DOHH2 (cell line): ENCODE data around the gene FAM151A.

Experiments
- EZH2phosphoT487 ChIP-seq: fragments of 200-600 bp; sonication (generic); IDR thresholded peaks from 2 replicates; pipeline ENCODE4 v1.6.1; 2017; ENCODE audit warnings: borderline replicate concordance, mild to moderate bottlenecking, antibody characterized with exemption, low read length, moderate library complexity, mixed read lengths
- TF ChIP-seq, protein P1 (sequence below): fragments of 200-600 bp; sonication (generic); IDR thresholded peaks from one replicate; pipeline ENCODE4 v1.5.1; 2014; ENCODE audit warnings: antibody characterized with exemption, mild to moderate bottlenecking, low read depth, low read length; ENCODE audit not compliant: poor library complexity, severe bottlenecking

GRCh38 chr1:54651608-54652007, 28.3 kb upstream of the FAM151A start:
- no peak for TF ChIP-seq EZH2phosphoT487
- TF ChIP-seq, protein P1, sequence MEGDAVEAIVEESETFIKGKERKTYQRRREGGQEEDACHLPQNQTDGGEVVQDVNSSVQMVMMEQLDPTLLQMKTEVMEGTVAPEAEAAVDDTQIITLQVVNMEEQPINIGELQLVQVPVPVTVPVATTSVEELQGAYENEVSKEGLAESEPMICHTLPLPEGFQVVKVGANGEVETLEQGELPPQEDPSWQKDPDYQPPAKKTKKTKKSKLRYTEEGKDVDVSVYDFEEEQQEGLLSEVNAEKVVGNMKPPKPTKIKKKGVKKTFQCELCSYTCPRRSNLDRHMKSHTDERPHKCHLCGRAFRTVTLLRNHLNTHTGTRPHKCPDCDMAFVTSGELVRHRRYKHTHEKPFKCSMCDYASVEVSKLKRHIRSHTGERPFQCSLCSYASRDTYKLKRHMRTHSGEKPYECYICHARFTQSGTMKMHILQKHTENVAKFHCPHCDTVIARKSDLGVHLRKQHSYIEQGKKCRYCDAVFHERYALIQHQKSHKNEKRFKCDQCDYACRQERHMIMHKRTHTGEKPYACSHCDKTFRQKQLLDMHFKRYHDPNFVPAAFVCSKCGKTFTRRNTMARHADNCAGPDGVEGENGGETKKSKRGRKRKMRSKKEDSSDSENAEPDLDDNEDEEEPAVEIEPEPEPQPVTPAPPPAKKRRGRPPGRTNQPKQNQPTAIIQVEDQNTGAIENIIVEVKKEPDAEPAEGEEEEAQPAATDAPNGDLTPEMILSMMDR, result no peak
